ENCODE measurements around the gene DNAJC27. TPM values are rescaled to one million over a fixed set of nuclear protein-coding genes. Genes with fewer than 3 reads are reported as not detected.

Gene DNAJC27
- total RNA-seq, 4 donors from 2014 or later, result 7.7 to 16.1 (median 15.7) TPM

DNA sequence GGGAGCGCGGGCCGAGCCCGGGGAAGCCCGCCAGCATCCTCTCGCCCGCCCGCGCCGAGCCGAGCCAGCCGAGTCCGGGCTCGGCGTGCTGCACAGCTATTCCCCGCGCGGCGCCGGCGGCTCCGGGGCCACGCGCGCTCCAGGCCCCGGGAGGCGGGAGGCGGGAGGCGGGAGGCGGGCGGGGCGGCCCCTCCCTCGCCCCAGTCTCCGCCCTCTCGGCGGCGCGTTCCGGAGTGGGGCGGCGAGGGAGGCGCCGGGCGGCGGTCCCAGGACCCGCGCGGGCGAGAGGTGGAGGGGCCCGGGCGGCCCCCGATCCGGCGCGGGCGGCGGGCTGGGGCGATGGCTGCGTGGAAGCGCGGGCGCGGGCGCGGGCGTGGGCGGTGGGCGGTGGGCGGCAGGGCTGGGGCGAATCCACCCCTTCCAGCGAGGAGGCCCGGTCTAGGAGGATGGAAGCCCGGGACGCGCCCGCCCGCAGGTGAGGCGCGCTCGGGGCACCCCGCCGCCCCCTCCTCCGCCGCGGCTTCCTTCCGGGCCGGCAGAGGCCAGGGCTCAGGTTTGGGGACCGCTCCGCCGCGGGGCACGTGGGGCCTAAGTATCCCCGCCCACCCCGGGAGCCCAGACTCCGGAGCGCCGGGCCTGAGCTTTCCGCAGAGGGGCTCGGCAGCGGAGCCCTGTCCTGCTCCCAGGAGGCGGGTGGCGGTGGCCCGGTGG is 51.5 kb downstream of the DNAJC27 start, which contains the start of gene ADCY3:
Gene ADCY3 (minus strand): TSS at position 140 of the 711 bp plus-strand sequence. CDS start 1,250 bp downstream, outside the sequence.
- intact Hi-C loops (cut with DNase I), result no loop called here
- DNase-seq, result peak; percentile 36 to 45

DNA sequence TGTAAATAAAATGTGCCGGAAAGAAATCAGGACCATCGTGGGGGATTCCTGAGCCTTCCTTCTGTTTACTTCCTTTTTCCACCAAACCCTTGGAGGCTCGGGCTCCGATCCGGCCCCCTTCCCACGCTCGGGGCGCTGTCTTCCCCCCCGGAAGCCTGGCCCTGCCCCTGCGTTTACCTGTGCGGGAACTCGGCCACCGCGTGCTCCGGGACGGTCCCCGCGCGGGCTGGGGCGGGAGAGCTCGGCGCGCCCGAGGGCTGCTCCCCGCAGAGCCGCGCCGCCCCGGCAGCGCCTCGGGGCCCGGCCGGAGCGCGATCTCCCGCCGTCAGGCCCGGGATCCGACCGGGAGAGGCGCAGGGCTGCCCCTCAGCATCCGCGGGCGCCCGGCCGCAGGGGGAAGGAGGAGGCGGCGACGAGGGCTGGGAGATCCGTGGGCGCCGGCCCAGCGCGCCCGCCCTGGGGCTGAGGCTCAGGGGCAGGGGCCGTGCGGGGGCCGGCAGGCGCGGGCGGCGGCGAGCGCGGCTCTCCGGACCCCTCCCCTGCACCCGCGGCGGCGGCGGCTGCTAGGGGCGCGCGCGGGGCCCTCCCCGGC is 52.2 kb downstream of the DNAJC27 start:
- DNase-seq, result peak; percentile 16 to 18
- no peaks in the 10 kb centered on the region for H3K36me3 ChIP-seq
- WGBS, 2 donors, result 6 to 9% methylated on average over 10 to 19 of the region's 76 CpGs
- no peaks in the 10 kb centered on the region for H3K27me3 ChIP-seq
- intact Hi-C loops (cut with DNase I), result no loop called here
- H3K27ac ChIP-seq, result peak overlapping the region in 2 of 3 donors; percentile 3 to 44
- TF ChIP-seq, protein P1, sequence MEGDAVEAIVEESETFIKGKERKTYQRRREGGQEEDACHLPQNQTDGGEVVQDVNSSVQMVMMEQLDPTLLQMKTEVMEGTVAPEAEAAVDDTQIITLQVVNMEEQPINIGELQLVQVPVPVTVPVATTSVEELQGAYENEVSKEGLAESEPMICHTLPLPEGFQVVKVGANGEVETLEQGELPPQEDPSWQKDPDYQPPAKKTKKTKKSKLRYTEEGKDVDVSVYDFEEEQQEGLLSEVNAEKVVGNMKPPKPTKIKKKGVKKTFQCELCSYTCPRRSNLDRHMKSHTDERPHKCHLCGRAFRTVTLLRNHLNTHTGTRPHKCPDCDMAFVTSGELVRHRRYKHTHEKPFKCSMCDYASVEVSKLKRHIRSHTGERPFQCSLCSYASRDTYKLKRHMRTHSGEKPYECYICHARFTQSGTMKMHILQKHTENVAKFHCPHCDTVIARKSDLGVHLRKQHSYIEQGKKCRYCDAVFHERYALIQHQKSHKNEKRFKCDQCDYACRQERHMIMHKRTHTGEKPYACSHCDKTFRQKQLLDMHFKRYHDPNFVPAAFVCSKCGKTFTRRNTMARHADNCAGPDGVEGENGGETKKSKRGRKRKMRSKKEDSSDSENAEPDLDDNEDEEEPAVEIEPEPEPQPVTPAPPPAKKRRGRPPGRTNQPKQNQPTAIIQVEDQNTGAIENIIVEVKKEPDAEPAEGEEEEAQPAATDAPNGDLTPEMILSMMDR (IDR thresholded peaks at IDR 0.05), result peak in 1 of 6 experiments; percentile 7
- no peak for TF ChIP-seq POLR2A (IDR thresholded peaks at IDR 0.05)
- no peaks in the 10 kb centered on the region for H3K4me1 ChIP-seq
- H3K4me3 ChIP-seq (replicated peaks in 1 of 3), result peak overlapping the region in 2 of 3 donors; percentile 42 to 59
- H3K9me3 ChIP-seq, result no peaks in the 10 kb centered on the region

More for the DNA sequence above, 51.5 kb downstream of the DNAJC27 start, which contains the start of gene ADCY3:
- 0 to 2% methylated on average over 3 to 7 of the region's 103 CpGs for WGBS, 2 donors
- peak within 1 kb of the TSS in 2 of 3 donors; percentile 44 to 49 for H3K27ac ChIP-seq
- TF ChIP-seq POLR2A (IDR thresholded peaks at IDR 0.05), result no peak
- TF ChIP-seq, protein P1 (IDR thresholded peaks at IDR 0.05), result no peak
- no peaks in the 10 kb centered on the region for H3K4me1 ChIP-seq
- no peaks in the 10 kb centered on the region for H3K36me3 ChIP-seq
- H3K4me3 ChIP-seq (replicated peaks in 1 of 3), result peak within 1 kb of the TSS in 2 of 3 donors; percentile 42 to 59
- H3K9me3 ChIP-seq, result no peaks in the 10 kb centered on the region
- no peaks in the 10 kb centered on the region for H3K27me3 ChIP-seq

DNA sequence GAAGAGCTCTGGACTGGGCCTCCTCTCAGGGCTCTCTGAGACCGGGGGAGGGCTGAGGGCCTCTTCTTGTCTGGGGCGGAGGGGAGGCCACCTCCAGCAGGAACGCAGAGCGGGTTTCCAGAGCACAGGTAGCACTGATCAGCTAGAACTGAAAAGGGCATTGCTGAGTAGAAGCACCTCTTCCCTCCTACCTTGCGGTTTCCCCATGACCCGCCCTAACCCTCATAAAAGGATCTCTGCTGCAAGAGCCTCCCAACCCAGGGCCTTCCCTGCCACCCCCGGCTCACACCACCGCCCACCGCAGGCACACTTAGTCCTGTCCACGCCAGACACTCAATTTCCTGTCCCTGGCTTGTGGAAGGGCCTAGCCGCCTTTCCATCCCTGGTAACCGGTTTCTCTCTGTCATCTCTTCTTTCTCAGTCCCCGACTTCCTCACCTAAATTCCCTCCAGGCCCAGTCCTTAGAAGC is 52.7 kb downstream of the DNAJC27 start:
- no peaks in the 10 kb centered on the region for H3K9me3 ChIP-seq
- DNase-seq, result no peak
- H3K4me3 ChIP-seq (replicated peaks in 1 of 3), result peak overlapping the region in 2 of 3 donors; percentile 42 to 59
- TF ChIP-seq POLR2A (IDR thresholded peaks at IDR 0.05), result no peak
- TF ChIP-seq, protein P1 (IDR thresholded peaks at IDR 0.05), result no peak
- no peaks in the 10 kb centered on the region for H3K27me3 ChIP-seq
- H3K36me3 ChIP-seq, result no peaks in the 10 kb centered on the region
- no peaks in the 10 kb centered on the region for H3K4me1 ChIP-seq
- 60 to 73% methylated on average over 12 to 13 of the region's 13 CpGs for WGBS, 2 donors
- H3K27ac ChIP-seq, result peak overlapping the region in 2 of 3 donors; percentile 3 to 44
- intact Hi-C loops (cut with DNase I), result no loop called here

DNA sequence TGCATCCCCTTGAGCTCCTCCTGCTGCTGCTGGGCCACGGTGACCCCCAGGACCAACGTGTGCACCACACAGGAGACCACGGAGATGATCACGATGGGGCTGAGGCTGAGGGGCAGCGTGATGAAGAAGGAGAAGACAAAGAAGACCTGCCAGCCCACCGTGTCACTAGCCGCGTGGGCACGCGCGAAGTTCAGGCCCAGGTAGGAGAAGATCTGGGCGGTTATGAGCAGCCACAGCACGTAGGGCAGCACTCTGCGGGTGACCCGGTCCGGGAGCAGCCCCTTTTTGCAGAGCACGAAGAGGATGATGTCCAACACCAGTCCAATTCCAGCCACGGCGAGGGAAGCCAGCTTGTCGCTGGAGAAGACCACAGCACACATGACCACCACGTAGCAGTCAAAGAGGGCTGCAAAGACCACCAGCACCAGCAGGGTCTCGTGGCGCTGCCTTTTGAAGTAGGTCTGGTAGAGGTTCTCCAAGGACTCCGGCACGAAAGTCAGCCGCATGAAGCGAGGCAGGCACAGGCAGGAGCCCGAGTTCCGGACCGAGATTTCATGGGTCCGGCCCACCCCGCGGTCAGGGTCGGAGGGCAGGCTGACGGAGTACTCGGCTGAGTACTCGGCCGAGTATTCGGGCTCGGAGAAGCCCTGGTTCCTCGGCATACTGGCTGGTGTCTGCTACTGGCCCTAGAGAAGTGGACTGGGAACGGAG is 53.3 kb downstream of the DNAJC27 start:
- TF ChIP-seq POLR2A (IDR thresholded peaks at IDR 0.05), result no peak
- TF ChIP-seq, protein P1 (IDR thresholded peaks at IDR 0.05), result no peak
- DNase-seq, result no peak
- no peaks in the 10 kb centered on the region for H3K27me3 ChIP-seq
- H3K4me3 ChIP-seq (replicated peaks in 1 of 3), result peak overlapping the region in 1 of 3 donors; percentile 59
- H3K4me1 ChIP-seq, result no peaks in the 10 kb centered on the region
- no peaks in the 10 kb centered on the region for H3K9me3 ChIP-seq
- H3K27ac ChIP-seq, result peak overlapping the region in 2 of 3 donors; percentile 3 to 44
- intact Hi-C loops (cut with DNase I), result no loop called here
- no peaks in the 10 kb centered on the region for H3K36me3 ChIP-seq
- WGBS, 2 donors, result 84 to 88% methylated on average over 39 to 40 of the region's 42 CpGs

Data from thyroid gland (tissue), 4 donors.